CD4-positive, alpha-beta T cell treated with Interleukin-17A for 1 hour (primary cell): ENCODE measurements around the gene CDKL5.

Source experiments
- DNase-seq: peaks from one replicate; pipeline ENCODE4 v3.0.0-alpha.2; 2020

CDKL5 gene

GRCh38 chrX:18461431-18461830 lies 36.0 kb downstream of the CDKL5 start:
- no peak for DNase-seq

- DNase-seq: no peak
These were observed 39.1 kb downstream of the CDKL5 start for GRCh38 chrX:18464499-18464898.

- DNase-seq: no peak
These were observed 39.6 kb downstream of the CDKL5 start for GRCh38 chrX:18465051-18465450.

- DNase-seq: no peak
These were observed 43.2 kb downstream of the CDKL5 start for GRCh38 chrX:18468599-18468998.

- no peak for DNase-seq
These were observed 45.9 kb downstream of the CDKL5 start for GRCh38 chrX:18471296-18471695.

GRCh38 chrX:18490806-18491555 lies 65.6 kb downstream of the CDKL5 start:
- no peak for DNase-seq

GRCh38 chrX:18491587-18492340 lies 66.4 kb downstream of the CDKL5 start:
- no peak for DNase-seq

- no peak for DNase-seq
These were observed 109.5 kb downstream of the CDKL5 start for GRCh38 chrX:18534949-18535348.

- no peak for DNase-seq
These were observed 111.7 kb downstream of the CDKL5 start for GRCh38 chrX:18537068-18537467.

GRCh38 chrX:18537524-18537923 lies 112.1 kb downstream of the CDKL5 start:
- DNase-seq: no peak

GRCh38 chrX:18542131-18542530 lies 116.7 kb downstream of the CDKL5 start:
- DNase-seq: no peak

GRCh38 chrX:18542905-18543304 lies 117.5 kb downstream of the CDKL5 start:
- DNase-seq: no peak

- DNase-seq: no peak
These were observed 118.3 kb downstream of the CDKL5 start for GRCh38 chrX:18543738-18544137.

GRCh38 chrX:18545771-18546170 lies 120.4 kb downstream of the CDKL5 start:
- no peak for DNase-seq

- no peak for DNase-seq
These were observed 123.6 kb downstream of the CDKL5 start for GRCh38 chrX:18548996-18549395.

- no peak for DNase-seq
These were observed 124.2 kb downstream of the CDKL5 start for GRCh38 chrX:18549643-18550042.

- DNase-seq: no peak
These were observed 132.5 kb downstream of the CDKL5 start for GRCh38 chrX:18557879-18558278.

- DNase-seq: no peak
These were observed 133.4 kb downstream of the CDKL5 start for GRCh38 chrX:18558799-18559198.

- no peak for DNase-seq
These were observed 135.6 kb downstream of the CDKL5 start for GRCh38 chrX:18561020-18561419.

- no peak for DNase-seq
These were observed 140.3 kb downstream of the CDKL5 start for GRCh38 chrX:18565727-18566126.

- no peak for DNase-seq
These were observed 141.3 kb downstream of the CDKL5 start for GRCh38 chrX:18566748-18567147.

- DNase-seq: no peak
These were observed 148.1 kb downstream of the CDKL5 start for GRCh38 chrX:18573556-18573955.

- no peak for DNase-seq
These were observed 149.2 kb downstream of the CDKL5 start for GRCh38 chrX:18574591-18574990.

- no peak for DNase-seq
These were observed 150.3 kb downstream of the CDKL5 start for GRCh38 chrX:18575744-18576143.

- no peak for DNase-seq
These were observed 152.0 kb downstream of the CDKL5 start for GRCh38 chrX:18577400-18577799.
